GM21390 (cell line): ENCODE measurements around the gene ZBTB7C.

Experiments
- ATAC-seq: cut with Tn5 transposase; IDR thresholded peaks from one replicate; pipeline ENCODE4 v1.9.1; 2021; ENCODE audit not compliant: unreplicated experiment

ZBTB7C gene

GRCh38 chr18:48263914-48264902 is 145.0 kb downstream of the ZBTB7C start:
- ATAC-seq = no peak

GRCh38 chr18:48263192-48263853 is 145.9 kb downstream of the ZBTB7C start:
- ATAC-seq = no peak

- no peak for ATAC-seq
These were observed 148.9 kb downstream of the ZBTB7C start for GRCh38 chr18:48260237-48260636.

- ATAC-seq = no peak
These were observed 152.3 kb downstream of the ZBTB7C start for GRCh38 chr18:48256848-48257247.

GRCh38 chr18:48254077-48254602 is 155.0 kb downstream of the ZBTB7C start:
- ATAC-seq = no peak

- no peak for ATAC-seq
These were observed 156.7 kb downstream of the ZBTB7C start for GRCh38 chr18:48252525-48252924.

- no peak for ATAC-seq
These were observed 158.3 kb downstream of the ZBTB7C start for GRCh38 chr18:48250918-48251317.

- no peak for ATAC-seq
These were observed 158.7 kb downstream of the ZBTB7C start for GRCh38 chr18:48250362-48250907.

- ATAC-seq = no peak
These were observed 159.3 kb downstream of the ZBTB7C start for GRCh38 chr18:48249854-48250253.

GRCh38 chr18:48244530-48244929 is 164.7 kb downstream of the ZBTB7C start:
- no peak for ATAC-seq

- ATAC-seq = no peak
These were observed 170.5 kb downstream of the ZBTB7C start for GRCh38 chr18:48238636-48239035.

GRCh38 chr18:48238206-48238605 is 171.0 kb downstream of the ZBTB7C start:
- no peak for ATAC-seq

GRCh38 chr18:48236822-48237221 is 172.4 kb downstream of the ZBTB7C start:
- no peak for ATAC-seq

- no peak for ATAC-seq
These were observed 178.6 kb downstream of the ZBTB7C start for GRCh38 chr18:48230467-48231113.

- ATAC-seq = no peak
These were observed 179.6 kb downstream of the ZBTB7C start for GRCh38 chr18:48229552-48229981.

- no peak for ATAC-seq
These were observed 180.3 kb downstream of the ZBTB7C start for GRCh38 chr18:48228841-48229240.

GRCh38 chr18:48228301-48228715 is 180.9 kb downstream of the ZBTB7C start:
- ATAC-seq = no peak

- ATAC-seq = no peak
These were observed 182.0 kb downstream of the ZBTB7C start for GRCh38 chr18:48227206-48227605.

GRCh38 chr18:48226401-48226800 is 182.8 kb downstream of the ZBTB7C start:
- no peak for ATAC-seq

GRCh38 chr18:48222118-48222517 is 187.1 kb downstream of the ZBTB7C start:
- ATAC-seq = peak; percentile 70
